H9 (cell line): ENCODE results near the gene NCKAP5. TPM values are rescaled to one million over a fixed set of nuclear protein-coding genes. Genes with fewer than 3 reads are reported as not detected.

Experiments used
- DNase-seq: peaks from one replicate; pipeline ENCODE4 v3.0.0-alpha.2; 2017
- H2AFZ ChIP-seq: one replicate; pipeline ENCODE4 v1.6.1; 2013; ENCODE audit warnings: mild to moderate bottlenecking, low read length, control low read depth, moderate library complexity
- H2AK5ac ChIP-seq: 2 replicates; pipeline ENCODE4 v1.6.1; 2013; ENCODE audit warnings: low read length, control low read depth, mixed read lengths; ENCODE audit not compliant: insufficient read length
- H2BK120ac ChIP-seq: one replicate; pipeline ENCODE4 v1.6.1; 2013; ENCODE audit warnings: low read depth, mild to moderate bottlenecking, low read length, control low read depth, inconsistent platforms; ENCODE audit not compliant: poor library complexity, severe bottlenecking
- H2BK12ac ChIP-seq: 2 replicates; pipeline ENCODE4 v1.6.1; 2013; ENCODE audit warnings: low read length, control low read depth, mixed read lengths, low read depth; ENCODE audit not compliant: insufficient read length
- H2BK15ac ChIP-seq: 2 replicates; pipeline ENCODE4 v1.6.1; 2013; ENCODE audit warnings: low read depth, low read length, control low read depth
- H2BK20ac ChIP-seq: one replicate; pipeline ENCODE4 v1.6.1; 2013; ENCODE audit warnings: low read depth, mild to moderate bottlenecking, low read length, control low read depth, inconsistent platforms; ENCODE audit not compliant: poor library complexity, severe bottlenecking
- H2BK5ac ChIP-seq: 2 replicates; pipeline ENCODE4 v1.6.1; 2013; ENCODE audit warnings: low read length, control low read depth, mixed read lengths; ENCODE audit not compliant: insufficient read length
- H3K14ac ChIP-seq: 2 replicates; pipeline ENCODE4 v1.6.1; 2013; ENCODE audit warnings: low read length, control low read depth; ENCODE audit not compliant: insufficient read depth
- H3K18ac ChIP-seq: 2 replicates; pipeline ENCODE4 v1.6.1; 2013; ENCODE audit warnings: low read depth, mild to moderate bottlenecking, mixed read lengths, low read length, control low read depth; ENCODE audit not compliant: insufficient read length
- H3K23ac ChIP-seq: 2 replicates; pipeline ENCODE4 v1.6.1; 2013; ENCODE audit warnings: low read length, control low read depth, mixed read lengths, low read depth; ENCODE audit not compliant: insufficient read length
- H3K23me2 ChIP-seq: 2 replicates; pipeline ENCODE4 v1.6.1; 2013; ENCODE audit warnings: low read depth, mild to moderate bottlenecking, mixed read lengths, low read length, control low read depth; ENCODE audit not compliant: insufficient read length, poor library complexity, severe bottlenecking
- H3K27ac ChIP-seq: 2 replicates; pipeline ENCODE4 v1.5.1; 2013; ENCODE audit warnings: low read length, control low read depth, mixed read lengths, low read depth; ENCODE audit not compliant: insufficient read length
- H3K27me3 ChIP-seq: 2 replicates; pipeline ENCODE4 v1.6.1; 2013; ENCODE audit warnings: low read length, control low read depth, inconsistent platforms; ENCODE audit not compliant: insufficient read depth
- H3K4ac ChIP-seq: 2 replicates; pipeline ENCODE4 v1.6.1; 2013; ENCODE audit warnings: low read depth, mild to moderate bottlenecking, control low read depth, inconsistent platforms, low read length, moderate library complexity
- H3K4me1 ChIP-seq: 2 replicates; pipeline ENCODE4 v1.6.1; 2013; ENCODE audit warnings: low read length, control low read depth, inconsistent platforms; ENCODE audit not compliant: insufficient read depth
- H3K4me2 ChIP-seq: 2 replicates; pipeline ENCODE4 v1.6.1; 2013; ENCODE audit warnings: low read length, control low read depth, mixed read lengths; ENCODE audit not compliant: insufficient read length, insufficient read depth
- H3K56ac ChIP-seq: 2 replicates; pipeline ENCODE4 v1.6.1; 2013; ENCODE audit warnings: low read depth, mild to moderate bottlenecking, mixed read lengths, low read length, control low read depth; ENCODE audit not compliant: insufficient read length
- H3K79me1 ChIP-seq: 2 replicates; pipeline ENCODE4 v1.6.1; 2013; ENCODE audit warnings: low read depth, mild to moderate bottlenecking, moderate library complexity, low read length, control low read depth, inconsistent platforms; ENCODE audit not compliant: insufficient read depth, poor library complexity, severe bottlenecking
- H3K79me2 ChIP-seq: 2 replicates; pipeline ENCODE4 v1.6.1; 2013; ENCODE audit warnings: low read length, control low read depth, inconsistent platforms; ENCODE audit not compliant: insufficient read depth
- H3K9ac ChIP-seq: 2 replicates; pipeline ENCODE4 v1.6.1; 2013; ENCODE audit warnings: low read length, control low read depth, mixed read lengths; ENCODE audit not compliant: insufficient read length; ENCODE audit errors: extremely low read depth
- H3K9me3 ChIP-seq: one replicate; pipeline ENCODE4 v1.6.1; 2013; ENCODE audit warnings: low read depth, low read length, inconsistent platforms; ENCODE audit not compliant: control insufficient read depth
- H3T11ph ChIP-seq: one replicate; pipeline ENCODE4 v1.6.1; 2013; ENCODE audit warnings: mild to moderate bottlenecking, low read length, control low read depth, inconsistent platforms
- H4K20me1 ChIP-seq: one replicate; pipeline ENCODE4 v1.6.1; 2013; ENCODE audit not compliant: control insufficient read depth, insufficient read length, insufficient read depth
- H4K5ac ChIP-seq: 2 replicates; pipeline ENCODE4 v1.6.1; 2013; ENCODE audit warnings: low read depth, mild to moderate bottlenecking, mixed read lengths, low read length, control low read depth; ENCODE audit not compliant: insufficient read length
- H4K8ac ChIP-seq: replicated peaks from 2 replicates; pipeline ENCODE4 v1.6.1; 2013; ENCODE audit warnings: low read length, control low read depth, mixed read lengths, low read depth; ENCODE audit not compliant: insufficient read length
- H4K91ac ChIP-seq: 2 replicates; pipeline ENCODE4 v1.6.1; 2013; ENCODE audit warnings: low read depth, mild to moderate bottlenecking, moderate library complexity, mixed read lengths, low read length, control low read depth; ENCODE audit not compliant: insufficient read length
- H3K27ac Mint-ChIP-seq, 3 experiments: 2 replicates in 2 of 3; 3 replicates in 1 of 3; pipeline ENCODE4 v1.8.0; 2020 to 2021; ENCODE audit warnings: mixed read lengths in 3 of 3, mild to moderate bottlenecking in 1 of 3, moderate library complexity in 1 of 3
- H3K27me3 Mint-ChIP-seq: 2 replicates; pipeline ENCODE4 v1.8.0; 2021; ENCODE audit warnings: low read depth, mild to moderate bottlenecking, moderate library complexity, mixed read lengths
- H3K36me3 Mint-ChIP-seq, 3 experiments: 2 replicates in 2 of 3; 3 replicates in 1 of 3; pipeline ENCODE4 v1.8.0; 2020 to 2021; ENCODE audit warnings: low read depth in 3 of 3, mixed read lengths in 3 of 3; ENCODE audit not compliant: insufficient read depth in 1 of 3
- H3K4me1 Mint-ChIP-seq, 2 experiments: 2 replicates each; pipeline ENCODE4 v1.8.0; 2020; ENCODE audit warnings: mixed read lengths in 2 of 2
- H3K4me3 Mint-ChIP-seq, 2 experiments: 2 replicates in 1 of 2; 3 replicates in 1 of 2; pipeline ENCODE4 v1.8.0; 2020 to 2021; ENCODE audit warnings: mild to moderate bottlenecking in 2 of 2, mixed read lengths in 2 of 2, moderate library complexity in 1 of 2
- H3K9me3 Mint-ChIP-seq, 2 experiments: 2 replicates in 1 of 2; 3 replicates in 1 of 2; pipeline ENCODE4 v1.8.0; 2020; ENCODE audit warnings: mild to moderate bottlenecking in 2 of 2, mixed read lengths in 2 of 2, moderate library complexity in 1 of 2
- WGBS: extraction: QIAGEN DNeasy Blood & Tissue Kit; methylation state at CpG from one replicate; pipeline ENCODE4 v1.1.7; 2013; ENCODE audit warnings: missing lambda C conversion rate, low lambda C conversion rate, mixed read lengths; ENCODE audit not compliant: insufficient read length; ENCODE audit errors: extremely low coverage; 5-methylcytosine and 5-hydroxymethylcytosine counted together
- total RNA-seq: library from RNA; stranded (reverse); gene quantifications from 2 replicates; pipeline ENCODE4 v1.2.1, GENCODE V29; 2021
- TF ChIP-seq, protein P1 (sequence below): fragments of 200-600 bp; sonication (generic); conservative IDR thresholded peaks from 3 replicates; pipeline ENCODE4 v1.8.0; 2021; ENCODE audit warnings: antibody characterized with exemption, mild to moderate bottlenecking

The NCKAP5 gene
- total RNA-seq, 1 experiment from 2014 or later = 0.26 TPM

DNA sequence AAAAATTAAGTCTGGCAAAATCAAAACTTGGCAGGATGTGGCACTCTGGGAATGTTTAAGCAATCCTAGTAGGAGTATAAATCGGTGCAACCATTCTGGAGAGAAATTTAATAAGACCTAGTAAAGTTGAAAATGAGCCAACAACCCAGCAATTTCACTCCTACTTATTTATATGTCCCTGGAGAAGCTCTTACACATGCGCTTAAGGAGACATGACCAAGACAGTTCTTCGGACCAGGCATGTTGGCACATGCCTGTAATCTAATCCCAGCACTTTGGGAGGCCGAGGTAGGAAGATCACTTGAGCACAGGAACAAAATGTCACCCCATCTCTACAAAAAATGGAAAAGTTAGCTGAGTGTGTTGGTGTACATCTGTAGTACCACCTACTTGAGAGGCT, 523.7 kb downstream of the NCKAP5 start:
- Mint-ChIP-seq H3K4me1 (0 out of 4 replicates have a peak, but pooled peaks cover 0 to under 1% of the 10 kb centered on the region in 2 experiments), H3K36me3 (no peaks in the 10 kb centered on the region), H3K27ac (0 out of 7 replicates have a peak overlapping the region, but pooled peaks of 1 of the 3 experiments have one; percentile 6), H3K27me3 (no peaks in the 10 kb centered on the region), H3K4me3 (no peak overlapping the region), H3K9me3 (no peaks in the 10 kb centered on the region)
- Histone ChIP-seq H3K14ac (no peak overlapping the region), H4K5ac (no peak overlapping the region), H2BK5ac (no peak overlapping the region), H3K18ac (no peak overlapping the region), H3K27ac (no peak overlapping the region), H3K56ac (no peak overlapping the region), H3K79me2 (no peaks in the 10 kb centered on the region), H3K4ac (no peak overlapping the region), H2BK12ac (no peak overlapping the region), H3K23ac (no peak overlapping the region), H3T11ph (no peak overlapping the region), H3K4me1 (no peaks in the 10 kb centered on the region), H4K91ac (no peak overlapping the region), H2BK120ac (no peak overlapping the region), H3K23me2 (no peaks in the 10 kb centered on the region), H2BK15ac (no peak overlapping the region), H4K8ac (no peak overlapping the region), H3K9me3 (no peaks in the 10 kb centered on the region), H3K9ac (no peak overlapping the region), H2AK5ac (no peak overlapping the region), H2BK20ac (no peak overlapping the region), H2AFZ (no peak overlapping the region), H4K20me1 (no peaks in the 10 kb centered on the region), H3K27me3 (no peaks in the 10 kb centered on the region), H3K4me2 (no peak overlapping the region), H3K79me1 (no peaks in the 10 kb centered on the region)
- WGBS = no CpG with 5 or more reads among the region's 4 CpGs
- DNase-seq = no peak
- TF ChIP-seq, protein P1, sequence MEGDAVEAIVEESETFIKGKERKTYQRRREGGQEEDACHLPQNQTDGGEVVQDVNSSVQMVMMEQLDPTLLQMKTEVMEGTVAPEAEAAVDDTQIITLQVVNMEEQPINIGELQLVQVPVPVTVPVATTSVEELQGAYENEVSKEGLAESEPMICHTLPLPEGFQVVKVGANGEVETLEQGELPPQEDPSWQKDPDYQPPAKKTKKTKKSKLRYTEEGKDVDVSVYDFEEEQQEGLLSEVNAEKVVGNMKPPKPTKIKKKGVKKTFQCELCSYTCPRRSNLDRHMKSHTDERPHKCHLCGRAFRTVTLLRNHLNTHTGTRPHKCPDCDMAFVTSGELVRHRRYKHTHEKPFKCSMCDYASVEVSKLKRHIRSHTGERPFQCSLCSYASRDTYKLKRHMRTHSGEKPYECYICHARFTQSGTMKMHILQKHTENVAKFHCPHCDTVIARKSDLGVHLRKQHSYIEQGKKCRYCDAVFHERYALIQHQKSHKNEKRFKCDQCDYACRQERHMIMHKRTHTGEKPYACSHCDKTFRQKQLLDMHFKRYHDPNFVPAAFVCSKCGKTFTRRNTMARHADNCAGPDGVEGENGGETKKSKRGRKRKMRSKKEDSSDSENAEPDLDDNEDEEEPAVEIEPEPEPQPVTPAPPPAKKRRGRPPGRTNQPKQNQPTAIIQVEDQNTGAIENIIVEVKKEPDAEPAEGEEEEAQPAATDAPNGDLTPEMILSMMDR = no peak
